Left cardiac atrium (tissue), 4 donors: Measurements from ENCODE around the gene AFAP1L1. TPM values are rescaled to one million over a fixed set of nuclear protein-coding genes. Genes with fewer than 3 reads are reported as not detected.
A peak's percentile ranks its signal among the peaks of the same experiment; 100 is the strongest.
"Not testable (repeated sequence)": the region's sequence is repeated elsewhere in the genome, so short reads cannot be mapped to it uniquely, and the experiment has no call there.

Experiments used
- ATAC-seq, 2 donors: fragments of 200-7000 bp; cut with Tn5 transposase; one replicate each; pipeline ENCODE4 v1.9.1; 2020; ENCODE audit warnings: mild to moderate bottlenecking in 2 of 2, moderate library complexity in 2 of 2
- DNase-seq: peaks from one replicate; pipeline ENCODE4 v3.0.0-alpha.2; 2020
- intact Hi-C, 2 donors: fragments of 100-400 bp; cut with DNase I; formaldehyde crosslinking; loops; one replicate each; pipeline versions ENCODE4 v1.14.1 to v1.15.1; 2022 to 2023
- total RNA-seq, 2 donors: library from RNA; stranded (reverse); fragmentation: NEBNext Ultra II Directional; extraction: Animal tissue kit (Norgen Biotek cat#: 25700); gene quantifications; one replicate each; pipeline ENCODE4 v1.2.1, GENCODE V29; 2021
- donor health status: DM: no; HTN: yes; CAD: no.
- donor health status: DM: no; HTN: yes; CAD: no; lungs with severe emphysema.
- donor health status: DM: yes; HTN: yes; CAD: no.
- donor health status: Dilated cardiomyopathy.

Gene AFAP1L1
- total RNA-seq, 2 donors from 2014 or later = 32.8 to 38.6 TPM

- intact Hi-C loops = no loop called here
- no peak for ATAC-seq
- no peak for DNase-seq
These were observed 13.6 kb upstream of the AFAP1L1 start for GRCh38 chr5:149257889-149258705.

GRCh38 chr5:149260761-149261160 lies 10.9 kb upstream of the AFAP1L1 start:
- DNase-seq (no peak), ATAC-seq (no peak)
- intact Hi-C loops = loop anchor here in 1 of 2 donors (10.0 kb wide), 1 partner anchor 206 kb away; no protein-coding TSS in a partner anchor

DNA sequence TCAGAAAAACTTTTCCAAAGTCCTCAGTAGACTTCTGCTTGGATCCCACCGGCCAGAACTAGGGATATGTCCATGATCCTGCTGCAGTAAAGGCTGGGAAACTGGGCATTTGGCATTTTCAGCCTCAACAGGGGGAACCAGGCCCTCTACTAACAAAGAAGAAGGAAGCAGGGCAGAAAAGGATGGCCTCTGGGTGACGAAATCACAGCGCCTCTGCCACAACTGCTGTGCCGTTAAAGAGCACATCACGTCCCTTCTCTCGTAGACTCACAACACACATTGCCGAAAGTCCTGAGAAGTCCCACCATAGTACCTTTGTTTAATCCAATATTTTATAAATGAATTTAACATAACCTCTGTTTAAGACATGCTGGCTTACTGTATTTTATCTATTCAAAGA lies 10.4 kb upstream of the AFAP1L1 start:
- no peak for ATAC-seq
- DNase-seq = no peak
- intact Hi-C loops = loop anchor here in 1 of 2 donors (10.0 kb wide), 1 partner anchor 206 kb away; no protein-coding TSS in a partner anchor

DNA sequence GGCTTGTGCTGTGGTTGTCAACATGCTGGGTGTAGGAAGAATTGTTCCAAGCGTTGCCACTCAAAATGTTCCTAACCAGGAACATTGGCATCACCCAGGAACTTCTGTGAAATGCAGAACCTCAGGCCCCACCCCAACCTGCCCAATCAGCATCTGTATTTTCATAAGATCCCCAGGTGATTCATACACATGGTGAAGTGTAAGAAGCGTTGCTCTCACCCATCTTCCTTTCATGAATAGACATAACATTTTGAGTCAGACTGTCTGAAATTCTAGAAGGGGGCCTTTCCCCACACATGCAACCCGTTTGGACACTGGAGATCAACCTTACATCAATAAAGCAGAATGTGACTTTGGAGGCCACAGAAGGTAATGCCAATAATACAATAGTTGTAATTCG lies 9.3 kb upstream of the AFAP1L1 start:
- intact Hi-C loops = loop anchor here in 1 of 2 donors (10.0 kb wide), 1 partner anchor 208 kb away; no protein-coding TSS in a partner anchor
- ATAC-seq = no peak
- no peak for DNase-seq

DNA sequence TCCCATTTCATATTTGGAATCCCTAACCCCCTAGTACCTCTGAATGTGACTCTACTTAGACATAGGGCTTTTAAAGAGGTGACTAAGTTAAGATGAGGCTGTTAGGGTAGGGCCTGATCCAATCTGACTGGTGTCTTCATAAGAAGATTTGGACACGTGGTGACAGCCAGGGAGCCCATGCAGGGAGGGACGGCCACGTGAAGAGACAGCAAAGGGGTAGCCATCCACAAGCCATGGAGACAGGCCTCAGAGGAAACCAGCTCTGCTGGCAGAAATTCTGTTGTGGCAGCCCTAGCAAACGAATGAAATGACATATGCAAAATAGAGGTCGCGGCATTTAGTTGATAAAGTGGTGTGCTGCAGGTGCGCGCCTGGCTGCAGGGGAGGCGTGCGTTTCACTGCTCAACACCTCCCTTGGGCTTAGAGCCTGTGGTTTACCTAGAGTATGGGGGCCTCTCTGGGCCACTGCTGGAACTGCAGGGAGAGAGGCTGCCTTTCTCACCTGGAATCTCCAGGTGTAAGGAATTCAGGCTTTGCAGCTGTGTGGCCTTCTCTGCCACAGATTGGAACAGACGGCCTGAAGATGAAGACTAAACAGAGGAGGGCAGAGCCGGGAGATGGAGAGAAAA lies 7.1 kb upstream of the AFAP1L1 start:
- intact Hi-C loops = loop anchor here (5.0 to 10.0 kb wide), 3 partner anchors 103 to 210 kb away; no protein-coding TSS in a partner anchor
- DNase-seq = no peak
- peak in 1 of 2 donors; percentile 48 for ATAC-seq

GRCh38 chr5:149265068-149265465 lies 6.6 kb upstream of the AFAP1L1 start:
- DNase-seq (no peak), ATAC-seq (no peak)
- intact Hi-C loops = loop anchor here (5.0 to 10.0 kb wide), 3 partner anchors 102 to 210 kb away; no protein-coding TSS in a partner anchor

DNA sequence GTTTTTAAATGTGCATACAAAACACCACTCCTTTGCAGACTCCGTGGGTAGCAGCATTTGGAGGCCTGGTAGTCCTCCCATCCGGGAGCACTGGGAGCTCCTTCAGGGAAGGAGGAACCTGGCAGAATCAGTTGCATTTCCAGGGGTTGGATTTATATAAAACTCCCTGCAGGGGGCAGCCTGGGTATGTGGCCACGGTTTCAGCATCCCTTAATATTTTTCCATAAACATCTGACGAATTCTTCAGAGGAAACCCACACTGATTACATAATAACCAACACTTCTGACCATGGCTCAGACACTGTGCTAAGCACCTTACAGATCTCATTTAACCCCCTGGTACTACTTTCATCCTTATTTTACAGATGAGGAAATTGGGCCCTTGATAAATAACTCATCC lies 6.1 kb upstream of the AFAP1L1 start:
- DNase-seq (peak; percentile 52), ATAC-seq (peak; percentile 42 to 53)
- intact Hi-C loops = loop anchor here (5.0 to 10.0 kb wide), 3 partner anchors 102 to 211 kb away; no protein-coding TSS in a partner anchor

DNA sequence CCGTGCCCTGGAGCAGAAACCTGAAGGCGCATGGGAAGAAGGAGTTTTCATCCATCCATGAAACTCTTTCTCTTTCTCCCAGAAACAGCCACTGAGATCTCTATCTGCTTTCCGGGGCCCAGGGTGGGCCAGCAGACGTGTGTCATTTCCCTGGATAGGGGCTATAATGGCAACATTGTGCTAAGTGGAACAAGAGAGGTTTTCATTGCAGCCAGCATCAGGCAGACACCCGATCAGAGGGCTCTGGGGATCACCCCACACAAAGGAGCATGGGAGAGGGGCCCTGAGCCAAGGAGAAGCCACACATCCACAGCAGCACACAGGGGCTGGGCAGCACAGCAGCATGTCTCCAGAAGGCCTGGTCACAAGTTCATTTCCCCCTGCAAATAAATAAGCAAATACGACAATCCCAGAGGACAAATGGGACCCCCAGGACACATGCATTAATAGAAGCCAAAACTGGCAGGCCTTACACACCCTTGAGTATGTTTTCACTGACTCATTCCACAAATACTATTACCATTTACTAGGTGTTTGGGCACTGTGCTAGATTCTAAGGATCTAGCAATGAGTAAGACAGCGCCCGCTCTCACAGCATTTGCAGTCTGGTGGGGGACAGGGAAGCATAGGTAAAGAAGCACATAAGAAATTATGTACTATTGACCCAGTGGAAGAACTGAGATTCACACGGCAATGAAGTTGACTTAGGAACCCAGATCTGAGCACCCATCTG lies 4.3 kb upstream of the AFAP1L1 start:
- intact Hi-C loops = loop anchor here (5.0 to 10.0 kb wide), 3 partner anchors 100 to 213 kb away; no protein-coding TSS in a partner anchor
- ATAC-seq = no peak
- DNase-seq = no peak

DNA sequence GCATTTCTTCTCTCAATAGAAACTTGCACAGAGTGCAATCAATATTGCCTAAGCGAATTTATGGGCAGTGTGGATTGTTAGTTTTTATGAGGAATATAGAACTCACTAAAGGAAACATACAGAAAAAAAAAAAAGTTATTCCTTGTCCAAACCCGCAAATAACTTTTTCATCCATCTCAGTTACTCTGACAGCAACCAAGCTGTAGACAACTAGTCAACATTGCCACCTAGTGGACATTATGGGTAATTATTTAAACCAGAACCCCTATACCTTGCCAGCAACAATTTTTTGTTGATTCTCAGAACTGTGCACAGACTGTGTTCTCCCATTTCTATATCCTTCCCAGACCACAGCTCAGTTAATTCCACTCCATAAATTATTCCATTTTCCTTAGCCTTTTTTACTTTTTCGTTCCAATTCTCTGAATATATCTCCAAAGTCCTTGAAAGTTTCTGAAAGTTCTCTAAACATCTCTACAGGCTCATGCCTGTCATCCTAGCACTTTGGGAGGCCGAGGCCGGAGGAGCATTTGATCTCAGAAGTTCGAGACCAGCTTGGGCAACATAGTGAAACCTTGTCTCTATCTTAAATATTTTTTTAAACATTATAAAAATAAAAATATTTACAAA lies 2.6 kb upstream of the AFAP1L1 start:
- no peak for ATAC-seq
- DNase-seq = no peak
- intact Hi-C loops = loop anchor here (5.0 to 10.0 kb wide), 3 partner anchors 98 to 214 kb away; no protein-coding TSS in a partner anchor

GRCh38 chr5:149271195-149271715 lies 404 bp upstream of the AFAP1L1 start:
- ATAC-seq (no peak), DNase-seq (no peak)
- intact Hi-C loops = no loop called here

DNA sequence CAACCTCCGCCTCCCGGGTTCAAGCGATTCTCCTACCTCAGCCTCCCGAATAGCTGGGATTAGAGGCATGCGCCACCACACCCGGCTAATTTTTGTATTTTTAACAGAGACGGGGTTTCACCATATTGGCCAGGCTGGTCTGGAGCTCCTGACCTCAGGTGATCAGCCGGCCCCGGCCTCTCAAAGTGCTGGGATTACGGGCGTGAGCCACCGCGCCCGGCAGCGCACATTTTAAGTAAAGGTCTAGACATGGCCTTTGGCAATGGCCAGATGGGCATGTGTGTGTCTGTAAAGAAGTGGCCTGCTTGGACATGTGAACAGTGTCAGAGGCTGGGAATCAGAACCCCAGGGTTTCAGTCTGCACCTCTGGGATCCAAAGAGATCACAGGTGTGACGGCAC lies 1.1 kb downstream of the AFAP1L1 start:
- intact Hi-C loops, DNase-seq, ATAC-seq: not testable (repeated sequence)

DNA sequence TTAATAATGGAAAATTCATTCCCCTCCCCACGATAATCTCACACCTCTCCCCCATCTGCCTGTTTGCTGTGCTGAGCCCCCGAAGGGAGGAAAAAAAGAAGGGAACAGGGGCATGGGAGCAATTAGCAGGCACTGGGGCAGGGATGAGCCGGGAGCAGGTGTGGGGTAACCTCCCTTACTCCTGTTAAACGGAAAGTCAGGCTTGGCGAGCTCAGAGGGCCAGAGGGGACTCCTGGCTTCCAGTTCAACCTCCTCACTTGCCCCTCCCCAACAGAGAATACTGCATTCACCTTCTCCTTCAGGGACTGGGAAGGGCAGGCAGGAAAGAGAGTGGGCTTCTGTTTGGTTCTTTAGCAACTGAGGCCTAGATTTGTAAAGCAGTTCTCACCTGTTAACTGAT lies 1.6 kb downstream of the AFAP1L1 start:
- intact Hi-C loops = no loop called here
- ATAC-seq (no peak), DNase-seq (no peak)

DNA sequence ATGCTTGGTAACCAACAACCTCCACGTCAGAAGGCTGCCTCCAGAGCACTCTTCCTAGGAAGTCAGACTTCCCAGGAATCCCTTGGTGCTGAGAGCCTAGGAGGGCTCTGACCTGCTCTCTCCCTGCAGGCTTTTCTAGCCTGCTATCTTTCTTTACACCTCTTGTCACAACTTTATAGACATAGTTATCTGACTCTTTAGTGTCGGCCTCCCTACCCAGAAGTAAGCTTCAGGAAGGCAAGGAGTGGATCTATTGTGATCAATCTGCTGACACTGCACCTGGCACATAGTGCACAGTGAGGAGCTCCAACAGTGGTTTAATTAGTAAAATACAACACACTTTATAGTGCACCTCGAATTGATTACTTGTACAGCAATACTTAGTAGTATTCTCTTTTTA lies 2.3 kb downstream of the AFAP1L1 start:
- intact Hi-C loops = no loop called here
- ATAC-seq (no peak), DNase-seq (no peak)

GRCh38 chr5:149274939-149275338 lies 3.3 kb downstream of the AFAP1L1 start:
- DNase-seq (no peak), ATAC-seq (no peak)
- intact Hi-C loops = no loop called here

DNA sequence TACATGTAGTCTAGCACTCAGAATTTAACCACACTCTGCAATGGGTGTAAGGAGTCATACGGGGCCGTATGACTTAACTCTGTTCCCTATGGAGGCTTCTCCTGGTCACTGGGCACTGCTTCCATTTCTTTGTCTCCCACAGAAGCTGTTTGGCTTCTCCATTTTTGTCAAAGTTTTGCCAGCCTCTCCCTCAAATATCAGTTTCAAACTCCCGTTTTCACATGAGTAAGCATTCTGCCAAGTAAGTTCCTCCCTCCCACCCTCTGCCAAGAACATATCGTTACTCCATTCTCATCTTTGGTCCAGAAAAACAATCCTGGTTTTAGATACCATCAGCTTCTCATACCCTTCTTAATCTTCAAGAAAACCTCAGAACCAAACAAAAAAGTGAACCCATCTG lies 6.1 kb downstream of the AFAP1L1 start:
- intact Hi-C loops = no loop called here
- no peak for DNase-seq
- ATAC-seq = peak; percentile 6 to 23

DNA sequence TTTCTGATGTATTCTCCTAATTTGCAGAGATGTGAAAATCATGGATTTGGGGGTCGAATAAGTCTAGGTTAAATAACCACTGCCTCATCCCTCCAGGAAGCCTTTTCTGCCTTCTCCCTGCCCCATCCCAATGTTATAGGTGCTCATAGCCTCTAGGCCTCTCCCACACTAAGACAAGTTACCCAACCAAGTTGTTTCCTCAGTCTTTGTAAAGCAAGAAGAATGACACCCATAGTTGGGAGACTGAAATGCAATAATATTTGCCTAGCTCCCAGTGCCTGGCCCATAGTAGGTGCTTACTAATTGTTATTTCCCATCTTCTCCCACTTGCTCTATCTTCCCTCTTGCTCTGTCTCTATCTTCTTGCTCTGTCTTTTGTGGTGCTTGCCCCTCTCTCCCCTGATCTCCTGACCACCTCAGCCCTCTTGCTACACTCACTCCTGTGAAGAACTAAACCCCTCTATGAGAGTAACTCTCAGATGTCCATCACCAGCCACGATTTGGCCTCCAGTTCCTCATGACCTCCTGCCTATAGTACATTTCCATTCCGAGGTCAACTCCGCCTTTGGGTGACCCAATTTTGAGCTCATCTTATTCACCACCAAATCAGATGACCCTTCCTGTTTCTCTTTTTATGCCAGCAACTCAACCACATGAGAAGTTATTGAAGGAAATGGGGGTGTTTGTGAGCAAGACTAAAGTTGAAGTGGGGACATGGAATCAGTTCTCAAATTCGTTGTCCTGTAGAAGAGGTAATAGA lies 7.0 kb downstream of the AFAP1L1 start:
- intact Hi-C loops = no loop called here

DNA sequence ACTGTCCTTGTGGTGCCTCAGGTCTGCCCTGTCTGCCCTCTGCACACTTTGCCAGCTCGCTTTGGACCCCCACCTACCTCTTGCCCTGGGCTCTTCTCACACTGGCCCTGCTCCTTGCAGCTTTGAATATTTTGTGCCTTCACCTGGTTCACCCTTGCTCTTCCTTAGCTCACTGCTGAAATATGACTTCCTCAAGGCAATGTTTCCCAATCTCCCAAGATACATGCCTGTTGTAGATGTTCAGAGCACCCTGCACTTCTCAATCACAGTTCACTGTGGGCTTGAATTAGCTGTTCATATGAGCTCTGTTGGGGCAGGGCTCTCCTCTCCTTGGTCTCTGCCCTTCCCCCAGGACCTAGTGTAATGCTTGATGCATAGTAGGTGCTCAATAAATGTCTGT lies 8.0 kb downstream of the AFAP1L1 start:
- intact Hi-C loops = no loop called here
- ATAC-seq = no peak
- no peak for DNase-seq

More for the DNA sequence above, 7.0 kb downstream of the AFAP1L1 start:
- no peak for ATAC-seq
- DNase-seq = no peak

DNA sequence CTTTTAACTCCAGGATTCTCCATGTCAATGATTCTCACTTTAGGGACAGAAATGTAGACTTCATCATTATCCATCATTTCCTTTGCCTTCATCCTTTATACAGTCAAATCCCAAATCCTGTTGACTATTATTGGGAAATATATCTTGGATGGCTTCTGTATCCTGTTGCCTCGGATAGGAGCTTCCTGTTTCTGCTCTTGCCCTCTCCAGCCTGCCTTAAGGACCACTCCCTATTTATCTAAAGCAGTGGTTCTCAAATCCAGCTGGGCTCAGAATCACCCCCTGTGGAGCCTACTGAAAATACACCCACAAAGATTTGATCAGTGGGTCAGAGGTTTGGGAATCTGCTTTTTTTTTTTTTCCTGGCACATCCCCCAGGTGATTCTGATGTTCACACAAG lies 8.5 kb downstream of the AFAP1L1 start:
- DNase-seq (no peak), ATAC-seq (peak in 1 of 2 donors; percentile 14)
- intact Hi-C loops = no loop called here
